Activated CD4-positive, alpha-beta T cell treated with anti-CD3 and anti-CD28 coated beads, Interleukin-10, Interleukin-2, amounts not matched to agents 100 ng/mL and 50 ng/mL, durations not matched to agents 16 hours and 8 hours (primary cell): ENCODE data around the gene HMX1.

Experiments used
- DNase-seq: peaks from one replicate; pipeline ENCODE4 v3.0.0-alpha.2; 2020

The HMX1 gene

GRCh38 chr4:8909548-8909947 is 37.9 kb upstream of the HMX1 start:
- DNase-seq, result no peak

DNA sequence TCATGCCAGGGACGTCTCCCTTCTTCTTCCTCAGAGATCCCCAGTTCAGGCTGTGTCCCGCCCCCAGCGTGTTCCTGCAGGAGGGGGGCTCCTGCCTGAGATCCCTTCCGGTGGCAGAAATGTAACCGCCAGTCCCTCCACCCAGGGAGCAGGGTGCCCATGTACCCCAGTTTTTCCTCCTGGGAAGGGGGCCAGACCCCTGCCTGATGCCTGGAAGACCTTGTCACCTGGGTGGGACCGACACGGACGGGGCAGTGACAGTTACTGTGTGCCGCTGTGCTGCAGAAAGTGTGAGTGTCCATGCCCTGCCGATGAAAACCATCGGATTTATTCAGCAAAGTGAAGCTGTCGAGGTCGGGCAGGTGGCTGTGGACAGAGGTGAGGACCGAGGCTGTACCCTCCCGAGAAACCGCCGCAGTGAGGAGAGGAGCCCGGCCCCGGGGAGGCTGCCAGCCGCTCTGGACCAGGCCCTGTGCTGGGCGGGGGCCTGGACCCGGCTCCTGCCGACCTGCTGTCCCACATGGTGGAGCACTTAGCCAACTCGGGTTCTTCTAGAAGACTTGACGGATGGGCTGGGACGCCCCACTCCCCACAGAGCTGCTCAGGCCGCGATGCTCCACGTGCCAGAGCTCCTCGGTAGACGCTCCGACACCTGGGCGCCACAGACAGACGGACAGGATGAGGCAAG is 36.7 kb upstream of the HMX1 start:
- no peak for DNase-seq

GRCh38 chr4:8907596-8908205 is 36.1 kb upstream of the HMX1 start:
- no peak for DNase-seq

DNA sequence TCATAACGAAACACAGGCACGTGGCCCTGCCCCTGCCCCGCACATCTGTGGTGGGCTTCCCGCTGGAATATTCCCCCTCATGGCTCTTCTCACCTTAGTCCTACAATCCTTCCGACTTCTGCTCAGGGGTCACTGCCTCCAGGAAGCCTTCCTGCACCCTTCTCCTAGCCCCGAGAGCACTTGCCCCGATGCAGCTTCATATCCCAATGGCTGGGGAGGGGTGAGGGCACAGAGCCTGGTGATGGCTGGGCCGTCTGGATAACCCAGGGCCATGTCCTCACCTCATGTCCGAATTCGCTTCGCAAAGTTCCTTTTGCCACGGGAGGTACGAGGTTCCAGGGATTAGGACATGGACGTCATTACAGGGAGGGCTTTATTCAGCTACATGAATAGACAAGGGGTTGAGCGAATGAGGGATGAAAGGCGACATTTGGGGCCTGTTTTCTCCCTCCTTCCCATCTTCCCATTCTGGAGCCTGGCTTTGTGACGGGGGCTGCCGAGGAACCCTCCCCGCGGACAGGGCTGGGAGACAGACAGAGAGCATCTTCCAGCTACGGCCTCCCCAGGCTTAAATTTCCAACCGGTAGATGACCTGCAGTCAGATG is 35.5 kb upstream of the HMX1 start:
- DNase-seq, result no peak

DNA sequence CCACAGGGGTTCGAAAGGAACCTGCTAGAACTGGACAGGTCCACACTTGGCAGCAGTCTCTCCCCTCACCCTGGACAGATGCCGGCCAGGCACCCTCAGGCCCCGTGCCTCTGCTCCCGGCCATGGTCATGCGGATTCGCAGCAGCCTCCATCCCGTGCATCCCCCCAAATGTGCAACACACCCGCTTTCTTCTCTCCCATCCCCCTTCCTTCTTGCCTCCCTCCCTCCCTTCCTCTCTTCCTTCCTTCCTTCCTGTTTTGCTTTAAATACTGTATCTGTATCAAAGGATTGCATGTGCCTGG is 35.0 kb upstream of the HMX1 start:
- no peak for DNase-seq

DNA sequence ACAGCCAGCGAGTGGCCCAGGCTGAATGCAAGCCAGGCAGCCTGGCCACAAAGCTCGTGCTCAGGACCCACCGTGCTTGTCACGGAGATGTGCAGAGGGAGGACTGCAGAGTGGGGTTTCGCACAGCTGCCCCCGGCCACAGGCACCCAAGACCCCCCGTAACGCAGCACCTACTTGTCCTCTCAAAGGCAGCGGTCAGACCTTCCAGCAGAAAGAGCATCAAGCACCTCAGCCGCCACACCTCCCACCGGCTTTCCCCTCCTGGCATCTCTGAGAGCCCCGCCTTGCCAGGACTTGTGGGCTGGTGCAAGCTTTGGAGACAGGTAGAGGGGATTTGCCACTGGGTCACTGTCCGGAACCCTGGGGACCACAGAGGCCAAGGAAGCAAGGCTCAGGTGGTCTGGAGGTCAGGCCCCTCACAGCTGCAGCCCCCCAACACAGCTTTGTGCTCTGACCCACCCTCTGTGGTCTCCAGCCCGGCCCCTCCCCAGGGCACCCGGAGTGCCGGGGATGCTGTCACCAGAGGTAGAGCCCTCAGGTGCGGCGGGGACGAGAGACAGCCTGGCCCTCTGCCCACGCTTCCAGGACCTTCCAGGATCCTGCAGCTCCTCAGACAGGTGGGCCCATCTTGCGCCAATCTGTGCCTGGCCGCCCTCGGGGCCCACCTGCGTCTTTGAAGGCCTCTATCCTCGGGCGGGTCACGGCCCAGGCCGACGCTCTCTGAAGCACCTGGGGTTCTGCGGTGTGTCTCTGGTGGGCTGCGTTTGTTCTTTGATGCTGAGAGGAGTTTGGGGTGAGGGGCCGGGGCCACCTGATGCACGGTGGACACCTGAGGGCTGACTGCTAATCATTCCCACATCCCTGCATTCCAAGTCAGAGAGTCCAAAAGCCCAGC is 34.4 kb upstream of the HMX1 start:
- DNase-seq, result no peak

GRCh38 chr4:8905226-8905772 is 33.7 kb upstream of the HMX1 start:
- no peak for DNase-seq

DNA sequence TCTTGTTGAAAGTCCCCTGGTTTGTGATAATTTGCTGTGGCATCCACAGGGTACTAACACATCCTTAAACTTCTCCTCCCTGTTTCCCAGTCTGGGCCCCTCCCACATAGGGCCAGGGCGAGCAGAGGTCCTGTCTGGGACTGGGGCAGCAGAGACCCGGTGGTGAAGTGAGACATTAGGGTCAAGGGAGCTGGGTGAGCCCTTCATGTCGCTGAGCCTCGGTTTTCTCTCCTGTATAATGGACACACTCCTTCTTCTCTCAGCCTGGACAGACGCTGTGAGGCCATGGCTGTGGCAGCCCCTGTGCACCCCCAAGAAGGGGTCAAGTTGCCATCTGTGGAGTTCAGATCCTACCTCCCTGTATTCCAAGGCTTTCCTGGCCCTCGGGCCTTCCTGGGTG is 33.0 kb upstream of the HMX1 start:
- DNase-seq, result no peak

GRCh38 chr4:8904041-8904501 is 32.4 kb upstream of the HMX1 start:
- DNase-seq, result no peak

- DNase-seq, result no peak
Measured at GRCh38 chr4:8901335-8901734, 29.7 kb upstream of the HMX1 start.

- no peak for DNase-seq
Measured at GRCh38 chr4:8900588-8900987, 28.9 kb upstream of the HMX1 start.

DNA sequence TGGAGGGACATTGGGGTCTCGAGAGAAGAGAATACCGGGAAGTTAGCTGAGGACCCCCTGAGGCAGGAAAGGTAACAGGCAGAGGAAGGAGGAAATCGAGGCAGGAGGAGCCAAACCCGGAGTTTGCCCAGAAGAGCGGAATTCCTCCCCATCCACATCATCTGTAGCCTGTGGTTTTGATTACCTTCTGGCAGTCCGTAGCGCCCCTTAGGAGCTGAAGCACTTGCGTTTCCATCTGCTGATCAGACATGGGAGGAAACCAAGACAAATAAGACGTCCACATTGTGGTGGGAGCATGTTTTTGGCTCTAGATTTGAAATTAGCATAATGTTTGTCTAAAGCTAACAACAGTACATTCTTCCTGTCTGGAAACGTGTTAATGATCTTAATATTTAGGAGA is 26.8 kb upstream of the HMX1 start:
- DNase-seq, result no peak

DNA sequence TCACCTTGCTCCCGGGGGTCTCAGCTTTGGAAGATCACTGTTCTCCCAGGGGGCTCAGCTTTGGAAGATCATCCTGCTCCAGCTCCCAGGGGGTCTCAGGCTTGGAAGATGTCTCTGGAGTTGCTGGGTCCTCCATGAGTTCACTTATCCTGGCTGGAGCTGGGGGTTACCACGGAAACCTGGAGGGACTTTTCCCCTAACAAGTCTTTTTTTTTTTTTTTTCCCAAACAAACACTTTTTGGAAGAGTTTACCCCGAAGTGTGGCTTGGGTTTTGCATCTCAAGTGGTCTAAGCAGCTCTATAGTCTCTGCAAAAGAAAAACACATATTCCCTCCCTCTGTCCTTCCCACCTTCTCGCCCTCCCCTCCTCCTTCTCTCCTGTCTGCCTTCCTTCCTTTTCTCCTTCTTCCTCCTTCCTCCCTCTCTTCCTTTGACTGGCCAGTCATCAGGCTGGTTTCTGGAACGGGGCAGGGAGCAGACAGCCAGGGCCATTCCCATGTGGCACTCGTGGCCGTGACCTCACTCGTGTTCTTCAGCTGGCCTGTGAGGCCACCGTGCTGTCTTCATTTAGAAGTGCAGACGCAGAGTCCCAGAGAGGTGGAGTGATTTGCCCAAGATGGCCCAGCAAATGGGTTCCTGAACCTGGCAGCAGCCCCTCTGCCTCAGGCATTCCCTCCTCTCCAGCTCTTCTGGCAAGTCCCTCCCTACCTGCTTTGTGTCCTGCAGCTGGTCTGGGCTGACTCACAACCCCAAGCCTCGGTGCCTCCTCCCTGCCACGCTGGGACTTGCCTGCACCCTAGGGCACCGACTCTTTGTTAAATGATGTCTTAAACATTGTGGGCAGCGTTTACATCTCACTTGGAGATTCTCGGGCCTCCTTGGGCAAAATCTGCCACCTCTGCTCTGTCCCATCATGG is 25.9 kb upstream of the HMX1 start:
- DNase-seq, result no peak

DNA sequence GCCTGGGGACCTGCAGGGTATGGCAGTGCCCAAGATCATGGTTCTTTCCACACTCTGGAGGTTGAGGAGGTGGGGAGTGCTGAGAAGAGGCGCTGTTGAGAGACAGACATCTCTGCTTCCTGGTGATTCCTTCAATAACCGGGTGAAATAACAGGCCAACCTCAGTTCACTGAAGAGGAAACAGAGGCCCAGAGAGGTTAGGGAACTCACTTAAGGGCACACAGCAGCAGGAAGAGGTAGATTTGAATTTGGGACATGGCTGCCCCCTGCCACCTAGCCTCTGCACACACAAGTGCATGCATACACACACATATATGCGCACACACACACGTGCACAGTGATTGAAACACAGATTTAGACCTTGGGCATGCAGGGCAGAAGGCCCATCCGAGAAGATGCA is 24.9 kb upstream of the HMX1 start:
- no peak for DNase-seq

DNA sequence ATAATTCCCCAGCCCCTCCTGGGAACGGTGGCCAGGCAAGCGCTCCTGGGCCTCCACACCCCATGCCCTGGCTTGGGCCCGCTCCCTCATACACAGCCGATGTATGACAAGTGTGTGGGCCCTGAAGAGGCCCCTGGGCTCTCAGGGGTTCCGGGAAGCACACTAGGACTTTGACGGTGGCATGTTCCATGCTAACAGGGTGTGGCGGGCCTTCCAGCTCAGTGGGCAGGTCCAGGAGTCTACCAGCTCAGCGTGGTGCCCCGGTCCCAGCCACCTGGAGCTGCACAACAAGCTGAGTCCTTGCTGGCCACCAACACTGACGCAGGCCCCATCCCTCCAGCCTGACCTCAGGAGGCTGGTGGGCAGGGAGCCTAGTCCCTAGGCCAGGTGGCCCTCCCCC is 24.4 kb upstream of the HMX1 start:
- DNase-seq, result no peak

GRCh38 chr4:8895295-8895694 is 23.7 kb upstream of the HMX1 start:
- DNase-seq, result no peak

DNA sequence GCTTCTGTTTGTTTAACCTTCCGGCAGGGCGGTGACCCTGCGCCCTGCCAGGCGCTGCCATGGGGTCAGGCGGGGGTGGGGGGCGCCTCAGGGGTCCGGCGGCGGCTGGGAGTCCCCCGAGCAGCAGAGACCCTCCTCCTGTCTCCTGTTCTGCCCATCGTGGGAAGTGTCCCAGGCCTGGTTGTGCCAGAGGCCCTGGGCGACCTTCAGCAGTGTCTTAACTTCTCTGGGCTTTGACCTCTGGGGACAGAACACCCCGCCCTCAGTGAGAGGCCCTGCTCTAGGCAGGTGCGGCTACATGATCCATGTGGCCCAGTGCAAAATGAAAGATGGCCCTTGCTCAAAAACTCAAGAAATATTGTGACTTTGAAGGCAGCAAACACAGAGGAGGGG is 22.8 kb upstream of the HMX1 start:
- DNase-seq, result no peak

GRCh38 chr4:8893624-8894423 is 22.2 kb upstream of the HMX1 start:
- DNase-seq, result no peak

DNA sequence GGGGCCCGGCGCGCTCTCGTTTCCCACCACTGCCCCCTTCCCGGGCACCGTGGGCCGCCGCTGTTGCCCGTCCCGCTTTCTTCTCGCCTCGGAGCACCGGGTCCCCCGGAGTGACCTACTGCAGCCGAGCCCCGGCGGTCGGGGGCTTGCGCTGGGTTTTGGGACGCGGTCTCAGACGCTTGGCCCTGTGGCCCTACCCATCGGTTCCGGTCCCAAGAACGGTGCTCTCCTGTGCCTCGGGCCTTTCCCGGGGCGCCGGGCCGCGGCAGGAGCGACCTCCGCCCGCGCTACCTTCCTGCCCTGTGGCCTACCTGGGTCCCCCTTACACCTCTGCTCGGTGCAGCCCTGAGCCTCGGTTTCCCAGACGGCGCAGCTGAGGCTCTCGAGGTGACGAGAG is 21.6 kb upstream of the HMX1 start:
- DNase-seq, result no peak

GRCh38 chr4:8892556-8893226 is 21.1 kb upstream of the HMX1 start:
- DNase-seq, result no peak
